Measurements from ENCODE around the gene ACTMAP.

Gene ACTMAP

DNA sequence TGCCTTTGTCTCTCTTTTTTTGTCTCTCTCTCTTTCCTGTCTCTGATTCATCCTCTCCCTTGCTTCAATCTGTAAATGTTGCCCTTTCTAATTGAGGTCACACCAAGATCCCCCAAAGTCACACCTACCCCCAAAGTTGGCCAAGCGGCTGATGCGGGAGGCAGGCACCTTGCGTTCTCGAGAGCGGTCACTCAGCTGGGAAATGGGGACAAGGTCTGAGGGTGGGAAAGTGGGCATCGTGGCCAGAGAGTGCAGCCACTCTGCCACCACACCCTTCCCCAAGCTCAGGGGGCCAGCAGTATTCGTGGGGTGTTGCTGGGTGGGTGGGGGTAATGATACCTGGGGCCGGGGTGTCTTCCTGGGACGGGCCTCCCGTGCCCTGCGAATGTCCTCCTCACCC is 36.3 kb downstream of the ACTMAP start:
- Histone ChIP-seq H3K4me1 (ENCODE audit: insufficient read depth, low read length) (no peaks in the 10 kb centered on the region; the same call in 1 of the 2 replicates), H3K9ac (ENCODE audit: low read depth, low read length) (no peak overlapping the region), H3K36me3 (ENCODE audit: insufficient read depth, low read length) (peaks cover 10% of the 10 kb centered on the region), H3K9me3 (ENCODE audit: control insufficient read depth, insufficient read depth, low read length) (no peaks in the 10 kb centered on the region)

DNA sequence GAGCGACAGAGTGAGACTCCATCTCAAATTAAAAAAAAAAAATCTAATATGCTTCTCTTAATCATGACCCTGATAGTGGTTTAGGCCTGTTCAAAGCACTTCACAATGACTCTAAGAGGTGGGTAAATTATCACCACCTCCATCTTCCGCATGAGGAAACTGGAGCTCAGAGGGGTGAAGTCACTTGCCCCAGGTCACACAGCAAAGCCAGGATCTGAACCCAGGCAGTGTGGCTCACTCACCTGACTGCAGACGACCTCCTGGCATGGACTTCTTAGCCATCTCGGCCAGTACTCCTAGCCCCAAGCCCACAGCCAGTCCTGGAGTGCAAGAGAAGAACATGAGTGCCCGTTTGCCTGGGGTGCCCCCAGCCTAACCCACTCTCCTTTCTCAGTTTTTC is 40.5 kb downstream of the ACTMAP start:
- H3K36me3 ChIP-seq (ENCODE audit: insufficient read depth, low read length) = peaks cover 14% of the 10 kb centered on the region
- no peak overlapping the region for H3K9ac ChIP-seq (ENCODE audit: low read depth, low read length)

DNA sequence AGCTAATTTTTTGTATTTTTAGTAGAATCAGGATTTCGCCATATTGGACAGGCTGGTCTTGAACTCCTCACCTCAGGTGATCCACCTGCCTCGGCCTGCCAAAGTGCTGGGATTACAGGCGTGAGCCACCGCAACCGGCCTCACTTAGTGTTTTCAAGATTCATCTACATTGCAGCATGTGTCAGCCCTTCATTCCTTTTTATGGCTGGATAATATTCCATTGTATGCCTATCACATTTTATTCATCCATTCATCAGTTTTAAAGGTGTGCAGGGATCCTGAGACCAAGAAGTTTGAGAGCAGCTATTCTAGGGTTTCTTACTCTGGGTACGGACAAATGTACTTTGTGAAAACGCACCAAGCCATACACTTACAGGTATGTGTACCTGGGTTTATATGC is 42.7 kb downstream of the ACTMAP start:
- Histone ChIP-seq H3K9ac (ENCODE audit: low read depth, low read length) (no peak overlapping the region), H3K4me1 (ENCODE audit: insufficient read depth, low read length) (no peaks in the 10 kb centered on the region), H3K36me3 (ENCODE audit: insufficient read depth, low read length) (peaks cover 11% of the 10 kb centered on the region), H3K9me3 (ENCODE audit: control insufficient read depth, insufficient read depth, low read length) (no peaks in the 10 kb centered on the region)

More for the DNA sequence above, 40.5 kb downstream of the ACTMAP start:
- Histone ChIP-seq H3K4me1 (ENCODE audit: insufficient read depth, low read length) (no peaks in the 10 kb centered on the region; the same call in 1 of the 2 replicates), H3K9me3 (ENCODE audit: control insufficient read depth, insufficient read depth, low read length) (no peaks in the 10 kb centered on the region)

- peaks cover 10% of the 10 kb centered on the region for H3K36me3 ChIP-seq (ENCODE audit: insufficient read depth, low read length)
- H3K9ac ChIP-seq (ENCODE audit: low read depth, low read length) = no peak overlapping the region
- H3K4me1 ChIP-seq (ENCODE audit: insufficient read depth, low read length) = peaks cover 3% of the 10 kb centered on the region; the same call in 1 of the 2 replicates
- no peaks in the 10 kb centered on the region for H3K9me3 ChIP-seq (ENCODE audit: control insufficient read depth, insufficient read depth, low read length)
These were observed 44.2 kb downstream of the ACTMAP start for GRCh38 chr19:40705950-40706619.

DNA sequence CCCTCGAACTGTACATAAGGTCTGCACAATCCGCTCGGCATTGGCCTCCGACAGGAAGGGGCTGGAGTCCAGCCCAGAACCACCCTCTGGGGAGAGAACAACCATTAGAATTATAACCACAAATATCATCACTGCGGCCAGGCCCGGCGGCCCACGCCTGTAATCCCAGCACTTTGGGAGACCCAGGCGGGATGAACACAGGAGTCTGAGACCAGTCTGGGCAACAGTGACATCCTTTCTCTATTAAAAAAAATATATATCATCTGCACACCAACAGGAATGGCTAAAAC is 45.0 kb downstream of the ACTMAP start:
- Histone ChIP-seq H3K9ac (ENCODE audit: low read depth, low read length) (no peak overlapping the region), H3K36me3 (ENCODE audit: insufficient read depth, low read length) (peaks cover 7% of the 10 kb centered on the region), H3K4me1 (ENCODE audit: insufficient read depth, low read length) (peaks cover 3% of the 10 kb centered on the region; the same call in 1 of the 2 replicates), H3K9me3 (ENCODE audit: control insufficient read depth, insufficient read depth, low read length) (no peaks in the 10 kb centered on the region)

GRCh38 chr19:40704491-40705361 is 45.6 kb downstream of the ACTMAP start:
- Histone ChIP-seq H3K36me3 (ENCODE audit: insufficient read depth, low read length) (peaks cover 7% of the 10 kb centered on the region), H3K9ac (ENCODE audit: low read depth, low read length) (no peak overlapping the region), H3K4me1 (ENCODE audit: insufficient read depth, low read length) (peaks cover 3% of the 10 kb centered on the region; the same call in 1 of the 2 replicates), H3K9me3 (ENCODE audit: control insufficient read depth, insufficient read depth, low read length) (no peaks in the 10 kb centered on the region; the same call in 1 of the 2 replicates)

GRCh38 chr19:40703029-40703755 is 47.1 kb downstream of the ACTMAP start:
- Histone ChIP-seq H3K9me3 (ENCODE audit: control insufficient read depth, insufficient read depth, low read length) (no peaks in the 10 kb centered on the region; the same call in 1 of the 2 replicates), H3K4me1 (ENCODE audit: insufficient read depth, low read length) (peaks cover 3% of the 10 kb centered on the region; the same call in 1 of the 2 replicates), H3K36me3 (ENCODE audit: insufficient read depth, low read length) (no peaks in the 10 kb centered on the region; the same call in none of the 2 replicates), H3K9ac (ENCODE audit: low read depth, low read length) (no peak overlapping the region)

- Histone ChIP-seq H3K9me3 (ENCODE audit: control insufficient read depth, insufficient read depth, low read length) (no peaks in the 10 kb centered on the region; the same call in 1 of the 2 replicates), H3K9ac (ENCODE audit: low read depth, low read length) (no peak overlapping the region), H3K4me1 (ENCODE audit: insufficient read depth, low read length) (peaks cover 3% of the 10 kb centered on the region; the same call in 1 of the 2 replicates), H3K36me3 (ENCODE audit: insufficient read depth, low read length) (no peaks in the 10 kb centered on the region; the same call in none of the 2 replicates)
These were observed 47.8 kb downstream of the ACTMAP start for GRCh38 chr19:40702337-40703012.

DNA sequence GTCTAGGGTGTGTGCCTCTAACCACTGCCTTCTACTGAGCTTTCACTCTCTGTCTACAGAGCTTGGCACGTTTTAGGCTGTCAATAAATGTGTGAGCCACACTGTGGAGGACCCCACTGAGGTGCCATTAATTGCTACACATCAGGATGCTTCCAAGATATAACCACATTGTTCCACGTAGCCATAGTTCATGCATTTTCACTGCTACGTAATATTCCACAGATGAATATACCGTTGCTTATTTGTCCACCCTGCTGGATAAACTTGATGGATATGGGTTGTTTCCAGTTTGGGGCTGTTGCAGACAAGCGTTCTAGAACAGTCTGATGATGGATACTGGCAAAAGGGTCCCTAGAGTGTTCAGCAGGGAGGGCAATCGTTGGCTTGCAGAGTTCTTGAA is 48.5 kb downstream of the ACTMAP start:
- Histone ChIP-seq H3K36me3 (ENCODE audit: insufficient read depth, low read length) (peaks cover 5% of the 10 kb centered on the region), H3K4me1 (ENCODE audit: insufficient read depth, low read length) (peaks cover 3% of the 10 kb centered on the region; the same call in 1 of the 2 replicates), H3K9me3 (ENCODE audit: control insufficient read depth, insufficient read depth, low read length) (no peaks in the 10 kb centered on the region; the same call in 1 of the 2 replicates), H3K9ac (ENCODE audit: low read depth, low read length) (no peak overlapping the region)

- peaks cover 3% of the 10 kb centered on the region; the same call in 1 of the 2 replicates for H3K4me1 ChIP-seq (ENCODE audit: insufficient read depth, low read length)
- no peak overlapping the region for H3K9ac ChIP-seq (ENCODE audit: low read depth, low read length)
- no peaks in the 10 kb centered on the region; the same call in 1 of the 2 replicates for H3K9me3 ChIP-seq (ENCODE audit: control insufficient read depth, insufficient read depth, low read length)
- H3K36me3 ChIP-seq (ENCODE audit: insufficient read depth, low read length) = peaks cover 6% of the 10 kb centered on the region
These were observed 50.2 kb downstream of the ACTMAP start for GRCh38 chr19:40700083-40700482.

- Histone ChIP-seq H3K36me3 (ENCODE audit: insufficient read depth, low read length) (0 out of 2 replicates have a peak, but pooled peaks cover 8% of the 10 kb centered on the region), H3K9me3 (ENCODE audit: control insufficient read depth, insufficient read depth, low read length) (no peaks in the 10 kb centered on the region; the same call in 1 of the 2 replicates), H3K9ac (ENCODE audit: low read depth, low read length) (no peak overlapping the region), H3K4me1 (ENCODE audit: insufficient read depth, low read length) (no peaks in the 10 kb centered on the region)
These were observed 53.3 kb downstream of the ACTMAP start for GRCh38 chr19:40697007-40697406.

DNA sequence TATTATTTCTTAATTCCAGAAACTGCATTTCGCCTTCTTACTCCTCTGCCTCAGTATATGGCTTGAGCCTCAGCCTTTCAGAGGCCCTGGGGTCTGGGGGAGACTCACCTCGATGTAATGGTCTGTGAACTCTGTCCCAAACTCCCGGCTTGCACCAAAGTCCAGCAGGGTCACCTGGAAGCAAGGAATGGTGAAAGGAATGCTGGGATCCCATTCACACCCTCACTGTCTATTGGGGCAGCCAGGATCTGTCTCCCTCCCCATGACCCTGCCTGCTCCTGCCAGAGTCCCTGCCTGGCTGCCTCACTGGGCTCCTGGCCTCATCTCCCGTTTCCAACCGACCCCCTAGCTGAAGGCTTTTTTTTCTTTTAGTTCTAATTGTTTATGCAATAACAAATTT is 54.4 kb downstream of the ACTMAP start:
- H3K9me3 ChIP-seq (ENCODE audit: control insufficient read depth, insufficient read depth, low read length) = no peaks in the 10 kb centered on the region; the same call in 1 of the 2 replicates
- no peaks in the 10 kb centered on the region for H3K4me1 ChIP-seq (ENCODE audit: insufficient read depth, low read length)
- 0 out of 2 replicates have a peak, but pooled peaks cover 8% of the 10 kb centered on the region for H3K36me3 ChIP-seq (ENCODE audit: insufficient read depth, low read length)
- no peak overlapping the region for H3K9ac ChIP-seq (ENCODE audit: low read depth, low read length)

DNA sequence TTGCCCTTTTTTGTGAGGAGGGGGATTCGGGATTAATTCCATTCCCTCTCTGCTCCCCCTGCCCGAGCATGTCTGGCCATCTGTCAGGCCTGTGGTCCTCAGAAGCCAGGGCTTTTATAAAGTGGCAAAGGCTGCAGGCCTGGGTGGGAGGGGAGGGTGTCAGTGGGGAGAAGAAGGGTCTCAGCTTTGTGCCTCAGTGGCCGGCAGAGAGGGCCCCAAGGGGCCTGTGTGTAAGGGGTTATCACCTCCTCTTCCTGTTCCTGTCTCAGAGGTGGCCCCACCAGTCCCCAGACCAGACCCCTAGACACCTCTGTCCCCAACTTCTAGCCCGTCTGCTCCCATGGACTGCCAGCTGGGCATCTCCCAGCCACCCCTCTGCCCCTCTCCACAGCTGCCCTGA is 56.4 kb downstream of the ACTMAP start:
- H3K36me3 ChIP-seq (ENCODE audit: insufficient read depth, low read length) = 0 out of 2 replicates have a peak, but pooled peaks cover 8% of the 10 kb centered on the region
- H3K4me1 ChIP-seq (ENCODE audit: insufficient read depth, low read length) = peaks cover 5% of the 10 kb centered on the region; the same call in 1 of the 2 replicates
- no peak overlapping the region for H3K9ac ChIP-seq (ENCODE audit: low read depth, low read length)
- no peaks in the 10 kb centered on the region for H3K9me3 ChIP-seq (ENCODE audit: control insufficient read depth, insufficient read depth, low read length)

Data from ES-I3 (cell line).